CD4-positive, CD25-positive, alpha-beta regulatory T cell (primary cell): ENCODE results near the gene FAM13A. TPM values are rescaled to one million over a fixed set of nuclear protein-coding genes. Genes with fewer than 3 reads are reported as not detected.

Source experiments
- ATAC-seq, 2 donors: fragments of 150-1000 bp; cut with Tn5 transposase; one replicate each; pipeline ENCODE4 v1.10.0; 2021; ENCODE audit warnings: low read depth in 2 of 2, moderate number of reproducible peaks in 2 of 2, moderate library complexity in 1 of 2
- DNase-seq, 3 donors: peaks; one replicate each; pipeline versions ENCODE4 v3.0.0 to v3.0.0-alpha.2; 2012 to 2022; ENCODE audit warnings: mixed read lengths in 1 of 3
- H3K27ac ChIP-seq: one replicate; pipeline ENCODE4 v1.7.0; 2013; ENCODE audit warnings: mild to moderate bottlenecking, low read length; ENCODE audit not compliant: insufficient read depth, poor library complexity, severe bottlenecking
- H3K27me3 ChIP-seq: one replicate; pipeline ENCODE4 v1.7.0; 2013; ENCODE audit warnings: low read length; ENCODE audit not compliant: control insufficient read depth, insufficient read depth
- H3K36me3 ChIP-seq: one replicate; pipeline ENCODE4 v1.7.0; 2013; ENCODE audit warnings: mild to moderate bottlenecking, low read length, moderate library complexity; ENCODE audit not compliant: control insufficient read depth, insufficient read depth
- H3K4me1 ChIP-seq: 2 replicates; pipeline ENCODE4 v1.7.0; 2013; ENCODE audit warnings: mild to moderate bottlenecking, low read length; ENCODE audit not compliant: insufficient read depth, control insufficient read depth, poor library complexity, severe bottlenecking
- H3K4me3 ChIP-seq: one replicate; pipeline ENCODE4 v1.7.0; 2013; ENCODE audit warnings: low read depth, mild to moderate bottlenecking, low read length, moderate library complexity
- H3K9me3 ChIP-seq, 2 experiments: 1 replicate in 1 of 2; 2 replicates in 1 of 2; pipeline ENCODE4 v1.7.0; 2013; ENCODE audit warnings: low read length in 2 of 2, mild to moderate bottlenecking in 1 of 2, moderate library complexity in 1 of 2; ENCODE audit not compliant: control insufficient read depth in 2 of 2
- H3K27ac Mint-ChIP-seq, 3 donors: one replicate each; pipeline ENCODE4 v1.8.0; 2020 to 2022; ENCODE audit warnings: mild to moderate bottlenecking in 3 of 3, mixed read lengths in 3 of 3, moderate library complexity in 2 of 3
- H3K27me3 Mint-ChIP-seq: one replicate; pipeline ENCODE4 v1.8.0; 2022; ENCODE audit warnings: mild to moderate bottlenecking, mixed read lengths
- H3K36me3 Mint-ChIP-seq: one replicate; pipeline ENCODE4 v1.8.0; 2020; ENCODE audit warnings: mixed read lengths
- H3K4me1 Mint-ChIP-seq, 4 donors: one replicate each; pipeline ENCODE4 v1.8.0; 2020 to 2022; ENCODE audit warnings: mixed read lengths in 4 of 4, mild to moderate bottlenecking in 1 of 4
- H3K4me3 Mint-ChIP-seq, 4 donors: one replicate each; pipeline ENCODE4 v1.8.0; 2020 to 2022; ENCODE audit warnings: mild to moderate bottlenecking in 4 of 4, mixed read lengths in 4 of 4, moderate library complexity in 3 of 4
- H3K9me3 Mint-ChIP-seq, 7 donors: one replicate each; pipeline ENCODE4 v1.8.0; 2020 to 2022; ENCODE audit warnings: mixed read lengths in 7 of 7, mild to moderate bottlenecking in 3 of 7, moderate library complexity in 2 of 7
- polyA plus RNA-seq, 4 donors: library from polyadenylated mRNA; unstranded; fragments of 300-500 nt; fragmentation: Illumina TruSeq; gene quantifications; one replicate each; pipeline ENCODE4 v1.2.3, GENCODE V29; 2021
- total RNA-seq: library from RNA; stranded (reverse); gene quantifications from one replicate; pipeline ENCODE4 v1.2.3, GENCODE V29; 2022

FAM13A gene
- total and polyA plus RNA-seq, 5 donors from 2014 or later, result 7.8 to 38.4 (median 11.1) TPM

DNA sequence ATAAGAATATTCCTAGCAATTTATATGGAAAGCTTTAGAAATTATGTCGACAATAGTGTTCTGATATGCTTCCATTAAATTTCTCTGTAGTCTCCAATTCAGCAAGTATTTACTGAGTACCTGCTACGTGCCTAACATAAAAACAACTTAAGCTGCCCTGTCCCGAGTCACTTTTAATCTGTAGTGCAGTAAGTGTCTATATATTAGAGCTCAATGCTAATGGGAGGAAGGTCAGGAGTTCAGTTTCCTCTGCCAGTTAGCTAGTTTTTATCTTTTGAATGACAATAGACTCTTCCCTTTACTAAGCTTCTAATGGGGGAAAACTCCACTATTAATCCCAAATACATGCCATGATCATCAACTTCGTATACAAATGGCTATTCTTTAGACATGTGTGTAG lies 240.6 kb downstream of the FAM13A start:
- Mint-ChIP-seq H3K9me3 (no peaks in the 10 kb centered on the region), H3K4me3 (no peak overlapping the region)
- no peaks in the 10 kb centered on the region for H3K9me3 ChIP-seq

DNA sequence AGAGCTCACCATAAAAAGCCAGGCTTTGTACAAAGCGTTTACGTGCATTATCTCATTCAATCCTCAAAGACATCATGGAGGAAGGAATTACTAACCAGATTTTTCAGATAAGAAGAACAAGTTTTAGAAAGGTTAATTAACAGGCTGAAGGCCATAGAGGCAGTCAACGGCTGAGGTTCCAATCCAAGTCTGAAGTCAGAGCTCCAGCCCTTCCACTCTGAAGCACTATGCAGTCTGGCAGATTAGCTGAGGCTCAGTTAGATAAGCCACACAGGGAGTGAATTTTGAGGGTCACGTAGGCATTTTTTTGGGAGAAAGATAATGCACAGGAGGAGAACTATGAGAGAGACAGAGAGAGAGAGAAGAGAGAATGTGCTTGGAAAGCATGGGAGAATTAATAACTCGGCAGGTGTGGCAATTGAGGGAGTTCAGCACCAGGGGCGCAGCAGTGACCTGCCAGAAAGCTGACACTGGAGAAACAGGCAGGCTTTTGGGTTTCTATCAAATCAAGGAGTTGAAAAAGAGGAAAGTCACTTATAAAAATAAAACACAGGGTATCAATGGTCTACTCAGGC lies 242.9 kb downstream of the FAM13A start:
- Mint-ChIP-seq H3K9me3 (no peaks in the 10 kb centered on the region), H3K36me3 (no peaks in the 10 kb centered on the region), H3K4me1 (peaks cover 11 to 34% (median 24%) of the 10 kb centered on the region in 4 donors), H3K27ac (peak overlapping the region in 1 of 3 donors; percentile 1), H3K27me3 (no peaks in the 10 kb centered on the region), H3K4me3 (peak overlapping the region in 1 of 4 donors; percentile 1)
- Histone ChIP-seq H3K27me3 (no peaks in the 10 kb centered on the region), H3K36me3 (no peaks in the 10 kb centered on the region), H3K27ac (no peak overlapping the region), H3K9me3 (no peaks in the 10 kb centered on the region), H3K4me3 (no peak overlapping the region), H3K4me1 (no peaks in the 10 kb centered on the region)
- no peak for ATAC-seq
- DNase-seq, result no peak

More for the DNA sequence above, 240.6 kb downstream of the FAM13A start:
- Mint-ChIP-seq H3K27ac (no peak overlapping the region), H3K36me3 (no peaks in the 10 kb centered on the region), H3K27me3 (no peaks in the 10 kb centered on the region), H3K4me1 (peaks cover 14 to 41% (median 37%) of the 10 kb centered on the region in 4 donors)
- no peaks in the 10 kb centered on the region for H3K36me3 ChIP-seq
- H3K4me3 ChIP-seq, result no peak overlapping the region
- no peak for DNase-seq
- H3K27ac ChIP-seq, result no peak overlapping the region
- no peaks in the 10 kb centered on the region for H3K27me3 ChIP-seq
- H3K4me1 ChIP-seq, result peaks cover 7% of the 10 kb centered on the region
- no peak for ATAC-seq

DNA sequence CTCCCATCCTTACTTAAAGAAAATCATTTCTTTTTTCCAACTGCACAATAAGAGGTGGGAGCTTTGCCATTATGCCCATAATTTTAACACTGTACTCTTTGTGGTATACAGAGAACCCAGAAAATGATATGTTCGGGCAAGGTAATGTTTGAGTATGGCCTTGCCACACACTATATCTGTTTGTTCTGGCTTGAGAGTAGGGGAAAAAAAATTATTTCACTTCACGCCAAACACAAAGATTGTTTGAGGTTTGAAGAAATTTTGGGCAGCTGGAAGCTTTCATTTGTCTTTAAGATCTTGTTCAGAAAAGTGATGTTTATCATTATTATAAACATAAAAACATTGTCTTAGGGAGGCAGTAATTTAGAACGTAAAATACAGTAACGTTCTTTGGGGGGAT lies 244.0 kb downstream of the FAM13A start:
- no peaks in the 10 kb centered on the region for H3K36me3 Mint-ChIP-seq
- no peaks in the 10 kb centered on the region for H3K4me1 ChIP-seq
- H3K4me1 Mint-ChIP-seq, result peaks cover 6 to 25% (median 18%) of the 10 kb centered on the region in 4 donors
- no peaks in the 10 kb centered on the region for H3K36me3 ChIP-seq
- ATAC-seq, result no peak
- H3K27ac Mint-ChIP-seq, result no peak overlapping the region
- H3K27ac ChIP-seq, result no peak overlapping the region
- no peaks in the 10 kb centered on the region for H3K27me3 Mint-ChIP-seq
- no peak for DNase-seq
- H3K27me3 ChIP-seq, result no peaks in the 10 kb centered on the region
- no peaks in the 10 kb centered on the region for H3K9me3 Mint-ChIP-seq
- H3K4me3 ChIP-seq, result no peak overlapping the region
- H3K4me3 Mint-ChIP-seq, result no peak overlapping the region
- H3K9me3 ChIP-seq, result no peaks in the 10 kb centered on the region

DNA sequence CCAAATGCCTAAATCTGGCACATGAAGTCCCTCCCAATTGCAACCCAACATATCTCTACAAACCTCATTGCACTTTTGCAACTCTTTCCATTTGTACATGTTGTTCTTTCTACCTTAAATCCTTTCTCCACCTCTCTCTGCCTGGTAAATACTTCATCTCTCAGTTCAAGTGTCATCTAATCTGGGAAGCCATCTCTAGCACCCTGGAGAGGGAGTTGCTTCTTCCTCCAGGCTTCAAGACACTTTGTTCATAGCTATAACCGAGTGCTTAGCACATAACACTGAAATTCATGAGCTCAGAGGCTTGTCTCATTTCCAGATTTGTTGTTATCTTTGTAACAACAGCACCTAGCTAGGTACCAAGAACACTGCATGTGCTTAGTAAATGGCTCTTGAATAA lies 244.6 kb downstream of the FAM13A start:
- Mint-ChIP-seq H3K27ac (no peak overlapping the region), H3K4me1 (peaks cover 6 to 24% (median 16%) of the 10 kb centered on the region in 4 donors), H3K36me3 (no peaks in the 10 kb centered on the region), H3K9me3 (no peaks in the 10 kb centered on the region), H3K27me3 (no peaks in the 10 kb centered on the region), H3K4me3 (no peak overlapping the region)
- ATAC-seq, result no peak
- H3K27me3 ChIP-seq, result no peaks in the 10 kb centered on the region
- no peaks in the 10 kb centered on the region for H3K36me3 ChIP-seq
- H3K4me3 ChIP-seq, result no peak overlapping the region
- DNase-seq, result no peak
- no peaks in the 10 kb centered on the region for H3K9me3 ChIP-seq
- no peaks in the 10 kb centered on the region for H3K4me1 ChIP-seq
- no peak overlapping the region for H3K27ac ChIP-seq

DNA sequence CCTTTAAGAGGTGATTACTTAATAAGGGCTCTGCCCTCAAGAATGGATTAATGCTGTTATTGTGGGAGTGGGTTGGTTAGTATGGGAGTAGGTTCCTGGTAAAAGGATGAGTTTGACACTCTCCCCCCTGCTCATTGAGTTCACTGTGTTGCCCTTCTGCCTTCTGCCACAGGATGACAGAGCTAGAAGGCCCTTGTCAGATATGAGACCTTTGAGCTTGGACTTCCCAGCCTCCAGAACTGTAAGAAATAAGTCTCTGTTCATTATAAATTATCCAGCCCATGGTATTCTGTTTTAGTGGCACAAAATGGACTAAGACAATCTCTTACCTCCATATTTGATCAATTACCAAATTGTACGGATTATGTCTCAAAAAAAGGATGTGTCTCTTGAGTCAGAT lies 245.1 kb downstream of the FAM13A start:
- H3K27me3 Mint-ChIP-seq, result no peaks in the 10 kb centered on the region
- H3K36me3 Mint-ChIP-seq, result no peaks in the 10 kb centered on the region
- Histone ChIP-seq H3K4me3 (no peak overlapping the region), H3K36me3 (no peaks in the 10 kb centered on the region), H3K27ac (no peak overlapping the region), H3K27me3 (no peaks in the 10 kb centered on the region), H3K9me3 (no peaks in the 10 kb centered on the region), H3K4me1 (no peaks in the 10 kb centered on the region)
- no peak for ATAC-seq
- no peaks in the 10 kb centered on the region for H3K9me3 Mint-ChIP-seq
- no peak overlapping the region for H3K27ac Mint-ChIP-seq
- peaks cover 6 to 29% (median 21%) of the 10 kb centered on the region in 4 donors for H3K4me1 Mint-ChIP-seq
- H3K4me3 Mint-ChIP-seq, result no peak overlapping the region
- DNase-seq, result no peak

DNA sequence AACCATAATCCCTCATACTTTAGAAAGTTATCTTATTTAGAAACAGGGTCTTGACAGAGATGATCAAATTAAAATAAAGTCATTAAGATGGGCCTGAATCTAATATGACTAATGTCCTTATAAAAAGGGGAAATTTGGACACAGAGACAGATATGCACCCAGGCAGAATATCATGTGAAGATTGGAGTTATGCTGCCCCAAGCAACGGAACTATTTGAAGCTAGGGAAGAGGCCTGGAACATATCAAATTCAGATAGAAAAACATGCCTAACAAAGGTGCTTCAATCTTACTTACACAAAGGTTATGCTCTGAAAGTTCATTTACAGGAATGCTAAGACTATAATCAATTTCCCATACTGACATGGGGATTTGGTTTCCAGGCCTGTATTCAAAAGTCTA lies 246.7 kb downstream of the FAM13A start:
- no peak overlapping the region for H3K27ac Mint-ChIP-seq
- ATAC-seq, result no peak

DNA sequence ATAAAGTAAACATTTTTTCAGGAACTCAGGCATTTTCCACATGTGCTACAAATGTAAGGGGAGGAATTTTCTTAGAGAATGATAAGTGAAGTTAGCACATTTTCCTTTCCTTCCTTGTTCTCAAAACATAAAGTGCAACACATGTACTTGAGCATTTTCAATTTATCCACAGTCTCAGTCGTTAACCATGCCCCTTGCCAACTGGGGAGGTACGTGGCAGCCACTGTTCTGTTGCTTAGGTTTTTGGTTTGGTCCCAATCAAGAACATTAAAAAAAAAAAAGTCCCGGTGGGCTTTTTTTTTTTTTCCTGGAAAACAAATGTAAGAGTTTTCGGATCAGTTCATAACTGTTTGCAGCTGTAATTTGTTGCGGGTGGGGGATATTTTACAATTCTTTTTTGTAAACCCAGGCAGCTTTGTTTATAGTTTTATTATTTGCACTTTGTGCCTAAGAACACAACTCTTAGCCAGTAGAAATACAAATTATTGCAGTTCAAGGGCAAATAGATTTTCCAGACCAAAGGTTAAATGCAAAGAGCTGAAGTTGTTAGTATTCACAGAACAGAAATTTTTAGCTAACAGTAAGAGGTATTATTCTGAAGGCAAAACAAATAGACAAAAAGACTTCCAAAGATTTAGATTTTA lies 247.3 kb downstream of the FAM13A start:
- H3K27ac ChIP-seq, result no peak overlapping the region
- H3K36me3 ChIP-seq, result no peaks in the 10 kb centered on the region
- peaks cover 13 to 24% (median 21%) of the 10 kb centered on the region in 4 donors for H3K4me1 Mint-ChIP-seq
- no peaks in the 10 kb centered on the region for H3K9me3 Mint-ChIP-seq
- DNase-seq (no peak), ATAC-seq (no peak)
- H3K4me1 ChIP-seq, result no peaks in the 10 kb centered on the region
- H3K36me3 Mint-ChIP-seq, result no peaks in the 10 kb centered on the region
- H3K4me3 Mint-ChIP-seq, result no peak overlapping the region
- no peak overlapping the region for H3K4me3 ChIP-seq
- H3K27me3 Mint-ChIP-seq, result no peaks in the 10 kb centered on the region
- H3K9me3 ChIP-seq, result no peaks in the 10 kb centered on the region
- H3K27ac Mint-ChIP-seq, result no peak overlapping the region
- H3K27me3 ChIP-seq, result no peaks in the 10 kb centered on the region

More for the DNA sequence above, 246.7 kb downstream of the FAM13A start:
- Histone ChIP-seq H3K9me3 (no peaks in the 10 kb centered on the region), H3K27me3 (no peaks in the 10 kb centered on the region), H3K27ac (no peak overlapping the region), H3K4me3 (no peak overlapping the region), H3K4me1 (no peaks in the 10 kb centered on the region), H3K36me3 (no peaks in the 10 kb centered on the region)
- H3K4me1 Mint-ChIP-seq, result peaks cover 7 to 26% (median 22%) of the 10 kb centered on the region in 4 donors
- H3K27me3 Mint-ChIP-seq, result no peaks in the 10 kb centered on the region
- no peaks in the 10 kb centered on the region for H3K9me3 Mint-ChIP-seq
- no peak overlapping the region for H3K4me3 Mint-ChIP-seq
- DNase-seq, result no peak
- H3K36me3 Mint-ChIP-seq, result no peaks in the 10 kb centered on the region

DNA sequence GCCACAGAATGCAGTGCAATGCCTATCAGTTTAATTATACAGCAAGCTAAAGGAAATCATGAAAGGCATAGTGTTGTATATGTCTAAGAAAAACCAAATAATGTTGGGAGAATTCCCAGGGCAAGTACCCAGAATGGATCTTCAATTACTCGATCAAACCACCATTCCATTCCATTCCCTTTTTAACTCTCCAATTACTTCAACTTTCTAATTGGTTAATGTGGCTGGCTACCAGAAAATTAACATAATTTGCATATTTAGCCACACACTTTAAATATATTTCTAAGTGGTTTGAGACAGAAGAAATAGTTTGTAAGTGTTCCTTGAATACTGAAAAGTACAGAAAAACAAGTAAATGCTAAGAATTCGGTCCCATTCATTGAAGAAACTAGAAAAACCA lies 247.9 kb downstream of the FAM13A start:
- Histone ChIP-seq H3K27ac (no peak overlapping the region), H3K4me3 (no peak overlapping the region), H3K9me3 (no peaks in the 10 kb centered on the region), H3K4me1 (no peaks in the 10 kb centered on the region), H3K27me3 (no peaks in the 10 kb centered on the region), H3K36me3 (no peaks in the 10 kb centered on the region)
- H3K4me1 Mint-ChIP-seq, result peaks cover 15 to 27% (median 22%) of the 10 kb centered on the region in 4 donors
- H3K4me3 Mint-ChIP-seq, result no peak overlapping the region
- no peaks in the 10 kb centered on the region for H3K36me3 Mint-ChIP-seq
- no peak overlapping the region for H3K27ac Mint-ChIP-seq
- no peaks in the 10 kb centered on the region for H3K9me3 Mint-ChIP-seq
- H3K27me3 Mint-ChIP-seq, result no peaks in the 10 kb centered on the region
- DNase-seq, result no peak
- no peak for ATAC-seq
